PC-9 (cell line): ENCODE data around the gene ABCA6.

Experiments
- EZH2 ChIP-seq: fragments of 200-600 bp; sonication (generic); IDR thresholded peaks from 2 replicates; pipeline ENCODE4 v1.8.0; 2017; ENCODE audit warnings: antibody characterized with exemption, low read depth
- TF ChIP-seq, protein P1 (sequence below): fragments of 200-600 bp; sonication (generic); conservative IDR thresholded peaks from 2 replicates; pipeline ENCODE4 v1.6.1; 2017; ENCODE audit warnings: mixed run types, antibody characterized with exemption, mild to moderate bottlenecking, moderate library complexity

DNA sequence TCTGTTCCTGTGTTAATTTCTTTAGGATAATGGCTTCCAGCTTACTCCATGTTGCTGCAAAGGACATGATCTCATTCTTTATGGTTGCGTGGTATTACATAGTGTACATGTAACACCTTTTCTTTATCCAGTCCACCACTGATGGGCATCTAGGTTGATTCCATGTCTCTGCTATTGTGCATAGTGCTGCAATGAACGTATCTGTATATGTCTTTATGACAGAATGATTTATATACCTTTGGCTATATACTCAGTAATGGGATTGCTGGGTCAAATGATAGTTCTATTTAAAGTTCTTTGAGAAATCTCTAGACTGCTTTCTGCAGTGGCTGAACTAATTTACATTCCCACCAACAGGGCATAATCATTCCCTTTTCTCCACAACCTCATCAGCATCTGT, 47.1 kb upstream of the ABCA6 start:
- TF ChIP-seq, protein P1, sequence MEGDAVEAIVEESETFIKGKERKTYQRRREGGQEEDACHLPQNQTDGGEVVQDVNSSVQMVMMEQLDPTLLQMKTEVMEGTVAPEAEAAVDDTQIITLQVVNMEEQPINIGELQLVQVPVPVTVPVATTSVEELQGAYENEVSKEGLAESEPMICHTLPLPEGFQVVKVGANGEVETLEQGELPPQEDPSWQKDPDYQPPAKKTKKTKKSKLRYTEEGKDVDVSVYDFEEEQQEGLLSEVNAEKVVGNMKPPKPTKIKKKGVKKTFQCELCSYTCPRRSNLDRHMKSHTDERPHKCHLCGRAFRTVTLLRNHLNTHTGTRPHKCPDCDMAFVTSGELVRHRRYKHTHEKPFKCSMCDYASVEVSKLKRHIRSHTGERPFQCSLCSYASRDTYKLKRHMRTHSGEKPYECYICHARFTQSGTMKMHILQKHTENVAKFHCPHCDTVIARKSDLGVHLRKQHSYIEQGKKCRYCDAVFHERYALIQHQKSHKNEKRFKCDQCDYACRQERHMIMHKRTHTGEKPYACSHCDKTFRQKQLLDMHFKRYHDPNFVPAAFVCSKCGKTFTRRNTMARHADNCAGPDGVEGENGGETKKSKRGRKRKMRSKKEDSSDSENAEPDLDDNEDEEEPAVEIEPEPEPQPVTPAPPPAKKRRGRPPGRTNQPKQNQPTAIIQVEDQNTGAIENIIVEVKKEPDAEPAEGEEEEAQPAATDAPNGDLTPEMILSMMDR: no peak
- TF ChIP-seq EZH2: no peak
